ENCODE data around the gene SALL1.

Gene SALL1

GRCh38 chr16:51133688-51134087 lies 17.4 kb downstream of the SALL1 start:
- TF ChIP-seq EZH2 (optimal IDR thresholded peaks at IDR 0.05; ENCODE audit: low read depth, low read length) (no peak), EZH2phosphoT487 (IDR thresholded peaks at IDR 0.05; ENCODE audit: low read length) (no peak)
- TF ChIP-seq, protein P1, sequence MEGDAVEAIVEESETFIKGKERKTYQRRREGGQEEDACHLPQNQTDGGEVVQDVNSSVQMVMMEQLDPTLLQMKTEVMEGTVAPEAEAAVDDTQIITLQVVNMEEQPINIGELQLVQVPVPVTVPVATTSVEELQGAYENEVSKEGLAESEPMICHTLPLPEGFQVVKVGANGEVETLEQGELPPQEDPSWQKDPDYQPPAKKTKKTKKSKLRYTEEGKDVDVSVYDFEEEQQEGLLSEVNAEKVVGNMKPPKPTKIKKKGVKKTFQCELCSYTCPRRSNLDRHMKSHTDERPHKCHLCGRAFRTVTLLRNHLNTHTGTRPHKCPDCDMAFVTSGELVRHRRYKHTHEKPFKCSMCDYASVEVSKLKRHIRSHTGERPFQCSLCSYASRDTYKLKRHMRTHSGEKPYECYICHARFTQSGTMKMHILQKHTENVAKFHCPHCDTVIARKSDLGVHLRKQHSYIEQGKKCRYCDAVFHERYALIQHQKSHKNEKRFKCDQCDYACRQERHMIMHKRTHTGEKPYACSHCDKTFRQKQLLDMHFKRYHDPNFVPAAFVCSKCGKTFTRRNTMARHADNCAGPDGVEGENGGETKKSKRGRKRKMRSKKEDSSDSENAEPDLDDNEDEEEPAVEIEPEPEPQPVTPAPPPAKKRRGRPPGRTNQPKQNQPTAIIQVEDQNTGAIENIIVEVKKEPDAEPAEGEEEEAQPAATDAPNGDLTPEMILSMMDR (IDR thresholded peaks at IDR 0.05; ENCODE audit: low read length): no peak
- no peaks in the 10 kb centered on the region for H3F3A ChIP-seq (ENCODE audit: insufficient read depth, low read length)
- H3K9me3 ChIP-seq (replicated peaks; ENCODE audit: insufficient read depth, low read length): no peaks in the 10 kb centered on the region
- no peak overlapping the region for H2AFZ ChIP-seq (ENCODE audit: low read length)
- no peak for DNase-seq
- no peaks in the 10 kb centered on the region for H3K4me1 ChIP-seq (ENCODE audit: low read length)
- no peak overlapping the region for H3K27ac ChIP-seq (ENCODE audit: low read length)
- no peaks in the 10 kb centered on the region for H4K20me1 ChIP-seq (ENCODE audit: insufficient read depth, low read length)
- H3K9me2 ChIP-seq (replicated peaks; ENCODE audit: insufficient read depth, low read length): no peaks in the 10 kb centered on the region
- no peaks in the 10 kb centered on the region for H3K36me3 ChIP-seq (replicated peaks; ENCODE audit: insufficient read depth, low read length)
- H3K79me2 ChIP-seq (ENCODE audit: low read length): no peaks in the 10 kb centered on the region
- no peak overlapping the region for H3K4me3 ChIP-seq (ENCODE audit: low read length)
- no peaks in the 10 kb centered on the region for H3K27me3 ChIP-seq (replicated peaks; ENCODE audit: insufficient read depth, low read length)
- H3K9ac ChIP-seq (ENCODE audit: low read length): no peak overlapping the region
- no peak overlapping the region for H3K4me2 ChIP-seq (ENCODE audit: low read depth, low read length)

GRCh38 chr16:51133183-51133582 lies 17.9 kb downstream of the SALL1 start:
- DNase-seq: no peak
- no peaks in the 10 kb centered on the region for H3K27me3 ChIP-seq (replicated peaks; ENCODE audit: insufficient read depth, low read length)
- no peaks in the 10 kb centered on the region for H3K9me2 ChIP-seq (replicated peaks; ENCODE audit: insufficient read depth, low read length)
- H3K4me2 ChIP-seq (ENCODE audit: low read depth, low read length): no peak overlapping the region
- no peak overlapping the region for H3K9ac ChIP-seq (ENCODE audit: low read length)
- no peaks in the 10 kb centered on the region for H3K4me1 ChIP-seq (ENCODE audit: low read length)
- no peaks in the 10 kb centered on the region for H3K36me3 ChIP-seq (replicated peaks; ENCODE audit: insufficient read depth, low read length)
- TF ChIP-seq EZH2 (optimal IDR thresholded peaks at IDR 0.05; ENCODE audit: low read depth, low read length) (no peak), EZH2phosphoT487 (IDR thresholded peaks at IDR 0.05; ENCODE audit: low read length) (no peak)
- TF ChIP-seq, protein P1 (IDR thresholded peaks at IDR 0.05; ENCODE audit: low read length): no peak
- no peak overlapping the region for H3K27ac ChIP-seq (ENCODE audit: low read length)
- H3K79me2 ChIP-seq (ENCODE audit: low read length): no peaks in the 10 kb centered on the region
- no peaks in the 10 kb centered on the region for H4K20me1 ChIP-seq (ENCODE audit: insufficient read depth, low read length)
- no peak overlapping the region for H2AFZ ChIP-seq (ENCODE audit: low read length)
- H3K4me3 ChIP-seq (ENCODE audit: low read length): no peak overlapping the region
- H3K9me3 ChIP-seq (replicated peaks; ENCODE audit: insufficient read depth, low read length): no peaks in the 10 kb centered on the region
- H3F3A ChIP-seq (ENCODE audit: insufficient read depth, low read length): no peaks in the 10 kb centered on the region

- no peak for DNase-seq
- H3K27me3 ChIP-seq (replicated peaks; ENCODE audit: insufficient read depth, low read length): no peaks in the 10 kb centered on the region
- no peak overlapping the region for H3K4me2 ChIP-seq (ENCODE audit: low read depth, low read length)
- H3F3A ChIP-seq (ENCODE audit: insufficient read depth, low read length): no peaks in the 10 kb centered on the region
- TF ChIP-seq, protein P1 (IDR thresholded peaks at IDR 0.05; ENCODE audit: low read length): no peak
- TF ChIP-seq EZH2phosphoT487 (IDR thresholded peaks at IDR 0.05; ENCODE audit: low read length) (no peak), EZH2 (optimal IDR thresholded peaks at IDR 0.05; ENCODE audit: low read depth, low read length) (no peak)
- no peaks in the 10 kb centered on the region for H4K20me1 ChIP-seq (ENCODE audit: insufficient read depth, low read length)
- H3K4me3 ChIP-seq (ENCODE audit: low read length): no peak overlapping the region
- H3K4me1 ChIP-seq (ENCODE audit: low read length): no peaks in the 10 kb centered on the region
- no peak overlapping the region for H2AFZ ChIP-seq (ENCODE audit: low read length)
- H3K9me3 ChIP-seq (replicated peaks; ENCODE audit: insufficient read depth, low read length): no peaks in the 10 kb centered on the region
- no peaks in the 10 kb centered on the region for H3K79me2 ChIP-seq (ENCODE audit: low read length)
- no peaks in the 10 kb centered on the region for H3K36me3 ChIP-seq (replicated peaks; ENCODE audit: insufficient read depth, low read length)
- H3K9ac ChIP-seq (ENCODE audit: low read length): no peak overlapping the region
- H3K9me2 ChIP-seq (replicated peaks; ENCODE audit: insufficient read depth, low read length): no peaks in the 10 kb centered on the region
- H3K27ac ChIP-seq (ENCODE audit: low read length): no peak overlapping the region
Observed at GRCh38 chr16:51132490-51133115, 18.5 kb downstream of the SALL1 start.

Data from MM.1S (cell line).